ENCODE results near the gene RFPL3. TPM values are rescaled to one million over a fixed set of nuclear protein-coding genes. Genes with fewer than 3 reads are reported as not detected.

Gene RFPL3
- total RNA-seq, 1 experiment from 2014 or later, result not detected

Other genes starting within 250 kb of the RFPL3 start
- gene C22orf42, start 198.6 kb upstream of the RFPL3 start, total RNA-seq (2014; rRNA removed; shearing (Covaris generic)), result not detected in 2 replicates
- gene RFPL2, start 152.8 kb upstream of the RFPL3 start, total RNA-seq (2014; rRNA removed; shearing (Covaris generic)), result not detected in 2 replicates
- 0.04 TPM in 1 of 2 replicates, not detected in the other for gene SLC5A4, start 102.5 kb upstream of the RFPL3 start, total RNA-seq (2014; rRNA removed; shearing (Covaris generic))
- 93.7 and 110 TPM in 2 replicates for gene RTCB, start 54.4 kb downstream of the RFPL3 start, total RNA-seq (2014; rRNA removed; shearing (Covaris generic))
- gene BPIFC, start 106.6 kb downstream of the RFPL3 start, total RNA-seq (2014; rRNA removed; shearing (Covaris generic)), result not detected in 2 replicates
- 83.2 and 106 TPM in 2 replicates for gene FBXO7, start 116.9 kb downstream of the RFPL3 start, total RNA-seq (2014; rRNA removed; shearing (Covaris generic))